NCI-H748 (cell line): ENCODE data around the gene SMIM29.
"Not testable (repeated sequence)": the region's sequence is repeated elsewhere in the genome, so short reads cannot be mapped to it uniquely, and the experiment has no call there.

ENCODE experiments used
- DNase-seq: peaks from one replicate; lab custom pipeline; 2025; ENCODE audit not compliant: unreplicated experiment; lab: John Stamatoyannopoulos, UW

SMIM29 gene

GRCh38 chr6:34269132-34269531 is 20.3 kb upstream of the SMIM29 start:
- not testable (repeated sequence) for DNase-seq

- DNase-seq, result no peak
Measured at GRCh38 chr6:34267746-34268145, 18.9 kb upstream of the SMIM29 start.

- DNase-seq, result not testable (repeated sequence)
Measured at GRCh38 chr6:34263484-34263883, 14.7 kb upstream of the SMIM29 start.

GRCh38 chr6:34260576-34261267 is 11.9 kb upstream of the SMIM29 start:
- peak; percentile 13 for DNase-seq

GRCh38 chr6:34259529-34260069 is 10.8 kb upstream of the SMIM29 start:
- DNase-seq, result no peak

GRCh38 chr6:34252395-34252794 is 3.6 kb upstream of the SMIM29 start:
- peak; percentile 69 for DNase-seq

GRCh38 chr6:34249469-34250261 is 859 bp upstream of the SMIM29 start:
- no peak for DNase-seq

- peak; percentile 41 for DNase-seq
Measured at GRCh38 chr6:34248198-34248726, 544 bp downstream of the SMIM29 start.

GRCh38 chr6:34247481-34248197 is 1.2 kb downstream of the SMIM29 start:
- no peak for DNase-seq

- peak; percentile 23 for DNase-seq
Measured at GRCh38 chr6:34246563-34247391, 2.0 kb downstream of the SMIM29 start.

GRCh38 chr6:34246249-34246562 is 2.6 kb downstream of the SMIM29 start:
- no peak for DNase-seq

- DNase-seq, result not testable (repeated sequence)
Measured at GRCh38 chr6:34245761-34246140, 3.1 kb downstream of the SMIM29 start.

GRCh38 chr6:34245032-34245760 is 3.6 kb downstream of the SMIM29 start:
- DNase-seq, result not testable (repeated sequence)

GRCh38 chr6:34243901-34244884 is 4.6 kb downstream of the SMIM29 start:
- no peak for DNase-seq

GRCh38 chr6:34243131-34243771 is 5.6 kb downstream of the SMIM29 start:
- DNase-seq, result no peak

GRCh38 chr6:34242252-34243130 is 6.3 kb downstream of the SMIM29 start:
- no peak for DNase-seq
